Psoas muscle (tissue), 8 donors: Measurements from ENCODE around the gene PTGR3. TPM values are rescaled to one million over a fixed set of nuclear protein-coding genes. Genes with fewer than 3 reads are reported as not detected.

Source experiments
- ATAC-seq, 4 donors: fragments of 200-7000 bp; cut with Tn5 transposase; one replicate each; pipeline ENCODE4 v1.9.1; 2020; ENCODE audit warnings: moderate library complexity in 3 of 4, mild to moderate bottlenecking in 2 of 4
- DNase-seq, 2 donors: peaks; one replicate each; pipeline ENCODE4 v3.0.0-alpha.2; 2020
- H3K27ac ChIP-seq: fragments of 200-600 bp; one replicate; pipeline ENCODE4 v1.8.0; 2022
- H3K27me3 ChIP-seq, 3 donors: fragments of 200-600 bp in 1 of 3; one replicate each; pipeline versions ENCODE4 v1.6.1 to v1.8.0; 2013 to 2022; ENCODE audit warnings: low read length in 2 of 3, mild to moderate bottlenecking in 2 of 3, moderate library complexity in 1 of 3; ENCODE audit not compliant: insufficient read depth in 3 of 3
- H3K36me3 ChIP-seq, 2 donors: fragments of 200-600 bp in 1 of 2; one replicate each; pipeline versions ENCODE4 v1.6.1 to v1.8.0; 2013 to 2022; ENCODE audit warnings: low read depth in 1 of 2, mild to moderate bottlenecking in 1 of 2, moderate library complexity in 1 of 2; ENCODE audit not compliant: insufficient read depth in 1 of 2
- H3K4me1 ChIP-seq: fragments of 200-600 bp; one replicate; pipeline ENCODE4 v1.8.0; 2022
- H3K4me3 ChIP-seq: fragments of 200-600 bp; one replicate; pipeline ENCODE4 v1.8.0; 2022; ENCODE audit warnings: mild to moderate bottlenecking
- H3K9me3 ChIP-seq: fragments of 200-600 bp; one replicate; pipeline ENCODE4 v1.8.0; 2022
- WGBS, 3 donors: extraction: QIAGEN DNeasy Blood & Tissue Kit; methylation state at CpG; one replicate each; pipeline versions ENCODE4 v1.1.6 to v1.1.7; 2013; 5-methylcytosine and 5-hydroxymethylcytosine counted together
- intact Hi-C, 2 donors: fragments of 100-400 bp; cut with DNase I; formaldehyde crosslinking; loops; one replicate each; pipeline versions ENCODE4 v1.11.0 to v1.14.2; 2022
- polyA plus RNA-seq, 3 donors: library from polyadenylated mRNA; stranded (reverse); fragments of 200-250 nt; gene quantifications; one replicate each; pipeline ENCODE4 v1.2.3, GENCODE V29; 2013
- total RNA-seq, 4 donors: library from RNA; stranded (reverse); fragmentation: NEBNext Ultra II Directional in 2 of 4; extraction: Animal tissue kit (Norgen Biotek cat#: 25700) in 2 of 4; gene quantifications; one replicate each; pipeline versions ENCODE4 v1.2.1 to v1.2.4, GENCODE V29; 2021 to 2023
- TF ChIP-seq, protein P1 (sequence below): fragments of 200-600 bp; IDR thresholded peaks from one replicate; pipeline ENCODE4 v1.8.0; 2022; ENCODE audit warnings: antibody characterized with exemption
- donor health status: healthy with polysubstance abuse.
- donor health status: DM: no; HTN: no; CAD: no; lungs with moderate emphysema.
- donor health status: Bipolar disorder and iron deficiency.
- donor health status: healthy.
- donor health status: DM: yes; HTN: yes; CAD: no.
- donor health status: DM: no; HTN: no; CAD: no.
- donor health status: DM: no; HTN: no; CAD: no.
- donor health status: DM: yes; HTN: yes; CAD: no.

PTGR3 gene
- total and polyA plus RNA-seq, 7 donors, result 20.6 to 66.4 (median 31.7) TPM

- peak in 1 of 4 donors; percentile 7 for ATAC-seq
- Histone ChIP-seq H3K4me3 (no peak overlapping the region), H3K9me3 (no peaks in the 10 kb centered on the region), H3K27me3 (no peaks in the 10 kb centered on the region), H3K4me1 (peaks cover 49% of the 10 kb centered on the region), H3K36me3 (no peaks in the 10 kb centered on the region), H3K27ac (no peak overlapping the region)
- intact Hi-C loops, result loop anchor here (5.0 to 10.0 kb wide), 3 partner anchors 38 to 225 kb away; partner anchors contain the start of genes PTGR3 (in 1 of the 2) and TSHZ1 (in 1 of the 2)
- DNase-seq, result no peak
- WGBS, 3 donors, result 86 to 94% (median 88%) methylated on average over 16 to 18 of the region's 18 CpGs
- TF ChIP-seq, protein P1, sequence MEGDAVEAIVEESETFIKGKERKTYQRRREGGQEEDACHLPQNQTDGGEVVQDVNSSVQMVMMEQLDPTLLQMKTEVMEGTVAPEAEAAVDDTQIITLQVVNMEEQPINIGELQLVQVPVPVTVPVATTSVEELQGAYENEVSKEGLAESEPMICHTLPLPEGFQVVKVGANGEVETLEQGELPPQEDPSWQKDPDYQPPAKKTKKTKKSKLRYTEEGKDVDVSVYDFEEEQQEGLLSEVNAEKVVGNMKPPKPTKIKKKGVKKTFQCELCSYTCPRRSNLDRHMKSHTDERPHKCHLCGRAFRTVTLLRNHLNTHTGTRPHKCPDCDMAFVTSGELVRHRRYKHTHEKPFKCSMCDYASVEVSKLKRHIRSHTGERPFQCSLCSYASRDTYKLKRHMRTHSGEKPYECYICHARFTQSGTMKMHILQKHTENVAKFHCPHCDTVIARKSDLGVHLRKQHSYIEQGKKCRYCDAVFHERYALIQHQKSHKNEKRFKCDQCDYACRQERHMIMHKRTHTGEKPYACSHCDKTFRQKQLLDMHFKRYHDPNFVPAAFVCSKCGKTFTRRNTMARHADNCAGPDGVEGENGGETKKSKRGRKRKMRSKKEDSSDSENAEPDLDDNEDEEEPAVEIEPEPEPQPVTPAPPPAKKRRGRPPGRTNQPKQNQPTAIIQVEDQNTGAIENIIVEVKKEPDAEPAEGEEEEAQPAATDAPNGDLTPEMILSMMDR, result no peak
These were observed 40.9 kb upstream of the PTGR3 start for GRCh38 chr18:75249672-75250470.

DNA sequence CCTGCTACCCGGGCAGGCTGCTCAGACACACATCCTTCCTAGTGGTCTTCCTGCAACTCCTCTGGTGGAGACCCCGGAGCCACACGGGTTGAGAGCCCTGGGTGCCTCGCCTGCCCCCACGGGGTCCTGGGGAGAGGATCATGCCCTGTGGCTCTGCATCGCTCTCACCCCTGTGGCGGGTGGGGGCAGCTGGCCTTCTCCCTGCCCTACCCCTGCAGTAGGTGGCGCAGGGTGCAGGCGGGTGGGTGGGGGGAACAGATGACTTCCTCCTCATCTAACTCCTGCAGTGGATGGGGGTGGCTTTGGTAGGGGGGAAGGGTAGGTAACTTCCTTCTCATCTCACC is 40.2 kb upstream of the PTGR3 start:
- ATAC-seq, result peak in 1 of 4 donors; percentile 11
- peaks cover 50% of the 10 kb centered on the region for H3K4me1 ChIP-seq
- TF ChIP-seq, protein P1, result no peak

DNA sequence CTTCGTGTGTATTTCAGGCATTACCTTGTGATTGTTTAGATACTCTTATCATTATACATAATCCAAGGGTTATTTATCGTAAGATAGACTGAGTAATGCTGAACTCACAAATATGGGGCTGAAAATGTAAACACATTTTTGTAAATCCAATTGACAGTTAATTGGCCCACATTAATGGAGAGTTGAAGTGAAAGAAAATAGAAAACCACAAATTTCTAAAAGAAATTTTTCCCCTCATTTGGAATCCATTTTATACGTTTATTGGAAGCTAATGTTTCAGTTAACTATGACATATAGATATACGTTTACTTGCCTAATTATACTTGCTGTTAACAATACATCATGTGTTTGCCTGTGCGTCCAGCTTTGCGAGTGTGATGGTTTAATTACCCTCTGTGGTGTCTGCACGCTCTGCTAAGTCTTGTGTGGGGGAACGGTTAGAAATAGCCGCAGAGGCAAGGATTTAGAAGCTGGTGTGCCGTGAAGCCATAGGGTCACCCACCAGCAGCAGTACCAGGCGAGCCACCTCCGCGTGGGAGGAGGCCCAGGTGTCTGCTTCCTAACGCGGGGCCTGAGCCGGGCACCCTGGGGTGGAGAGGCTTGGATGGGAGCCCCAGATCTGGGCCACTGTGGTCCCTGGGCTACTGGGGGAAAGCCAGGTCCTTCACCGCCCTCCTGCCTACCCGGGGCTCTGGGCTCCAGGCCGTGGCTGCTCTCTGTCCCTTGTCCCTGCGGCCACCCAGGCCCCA is 39.7 kb upstream of the PTGR3 start:
- 59 to 84% (median 66%) methylated on average over 20 of the region's 20 CpGs for WGBS, 3 donors
- no peaks in the 10 kb centered on the region for H3K27me3 ChIP-seq
- no peaks in the 10 kb centered on the region for H3K36me3 ChIP-seq
- peak overlapping the region; percentile 74 for H3K27ac ChIP-seq
- intact Hi-C loops, result loop anchor here (5.0 to 10.0 kb wide), 3 partner anchors 36 to 226 kb away; partner anchors contain the start of genes PTGR3 (in 1 of the 2) and TSHZ1 (in 1 of the 2)
- peak overlapping the region; percentile 63 for H3K4me3 ChIP-seq
- peak in 2 of 4 donors; percentile 16 to 17 for ATAC-seq
- DNase-seq, result no peak
- no peaks in the 10 kb centered on the region for H3K9me3 ChIP-seq
- TF ChIP-seq, protein P1, result no peak
- peaks cover 46% of the 10 kb centered on the region for H3K4me1 ChIP-seq

More for the DNA sequence above, 40.2 kb upstream of the PTGR3 start:
- intact Hi-C loops, result loop anchor here (5.0 to 10.0 kb wide), 3 partner anchors 37 to 226 kb away; partner anchors contain the start of genes PTGR3 (in 1 of the 2) and TSHZ1 (in 1 of the 2)
- Histone ChIP-seq H3K27me3 (no peaks in the 10 kb centered on the region), H3K27ac (peak overlapping the region; percentile 74), H3K36me3 (no peaks in the 10 kb centered on the region), H3K9me3 (no peaks in the 10 kb centered on the region), H3K4me3 (peak overlapping the region; percentile 63)
- WGBS, 3 donors, result 80 to 92% (median 84%) methylated on average over 8 to 9 of the region's 9 CpGs
- no peak for DNase-seq

DNA sequence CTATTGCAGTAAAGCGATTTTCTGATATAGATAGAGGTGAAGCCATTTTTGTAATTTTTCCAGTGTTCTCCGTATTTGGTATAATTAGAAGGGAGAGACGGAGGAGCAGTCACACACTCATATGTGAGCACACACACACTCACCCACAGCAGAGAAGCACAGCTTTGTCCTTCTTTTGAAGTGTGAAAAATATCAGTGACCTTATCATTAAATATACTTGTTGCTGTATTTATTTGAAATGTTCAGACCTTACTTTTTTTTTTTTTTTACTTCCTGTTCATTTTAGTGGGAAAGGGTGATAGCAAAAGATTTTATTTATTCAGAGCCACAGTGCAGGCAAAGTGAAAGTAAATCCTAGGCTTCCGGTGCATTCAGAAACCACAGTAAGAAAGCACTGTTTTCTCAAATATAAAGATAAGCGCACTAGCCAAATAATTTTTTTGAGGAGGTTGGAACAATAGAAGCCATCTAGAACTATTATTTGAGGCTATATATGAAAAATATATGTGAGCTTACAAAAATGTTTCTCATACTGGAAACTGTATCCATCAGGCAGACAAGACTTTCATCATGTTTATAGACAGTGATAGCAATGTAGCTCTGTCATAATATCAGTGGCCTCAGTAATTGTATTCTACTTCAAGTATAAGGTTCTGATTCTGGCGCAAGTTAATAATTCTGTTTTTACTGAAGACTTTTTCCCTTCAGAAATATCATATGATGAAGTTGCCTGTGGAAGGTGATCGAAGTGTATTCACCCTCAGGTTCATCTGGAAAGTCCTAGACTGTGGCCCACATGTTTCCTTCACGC is 38.9 kb upstream of the PTGR3 start:
- peak overlapping the region; percentile 74 for H3K27ac ChIP-seq
- TF ChIP-seq, protein P1, result no peak
- H3K4me3 ChIP-seq, result peak overlapping the region; percentile 63
- WGBS, 3 donors, result 21 to 32% (median 26%) methylated on average over 8 of the region's 8 CpGs
- no peaks in the 10 kb centered on the region for H3K9me3 ChIP-seq
- H3K27me3 ChIP-seq, result no peaks in the 10 kb centered on the region
- ATAC-seq, result peak in 3 of 4 donors; percentile 49 to 66 (median 56)
- peaks cover 38% of the 10 kb centered on the region for H3K4me1 ChIP-seq
- no peak for DNase-seq
- intact Hi-C loops, result loop anchor here (5.0 to 10.0 kb wide), 3 partner anchors 36 to 227 kb away; partner anchors contain the start of genes PTGR3 (in 1 of the 2) and TSHZ1 (in 1 of the 2)
- no peaks in the 10 kb centered on the region for H3K36me3 ChIP-seq
